Left colon (tissue), 2 donors: ENCODE measurements around the gene MORF4L1. TPM values are rescaled to one million over a fixed set of nuclear protein-coding genes. Genes with fewer than 3 reads are reported as not detected.
"Not testable (repeated sequence)": the region's sequence is repeated elsewhere in the genome, so short reads cannot be mapped to it uniquely, and the experiment has no call there.

ENCODE experiments used
- ATAC-seq: fragments of 200-7000 bp; cut with Tn5 transposase; one replicate; pipeline ENCODE4 v1.9.1; 2020; ENCODE audit warnings: mild to moderate bottlenecking, moderate library complexity
- DNase-seq, 2 donors: peaks; one replicate each; pipeline ENCODE4 v3.0.0-alpha.2; 2020
- intact Hi-C, 2 donors: fragments of 100-400 bp; cut with DNase I in 1 of 2; cut with micrococcal nuclease in 1 of 2; formaldehyde crosslinking; loops; one replicate each; pipeline versions ENCODE4 v1.11.2 to v1.14.0; 2022; cut with DNase I, micrococcal nuclease
- total RNA-seq, 2 donors: library from RNA; stranded (reverse); fragmentation: NEBNext Ultra II Directional; extraction: Animal tissue kit (Norgen Biotek cat#: 25700); gene quantifications; one replicate each; pipeline ENCODE4 v1.2.1, GENCODE V29; 2021
- donor health status: DM: no; HTN: no; CAD: no.
- donor health status: DM: yes; HTN: yes; CAD: no.

Gene MORF4L1
- total RNA-seq, 2 donors from 2014 or later, result 167 to 190 TPM

GRCh38 chr15:78916088-78916487 is 43.4 kb downstream of the MORF4L1 start:
- no peak for ATAC-seq
- no peak for DNase-seq
- intact Hi-C loops, result no loop called here

GRCh38 chr15:78917888-78918287 is 45.2 kb downstream of the MORF4L1 start:
- intact Hi-C loops, result no loop called here
- ATAC-seq (no peak), DNase-seq (no peak)

- intact Hi-C loops, result no loop called here
- no peak for DNase-seq
- no peak for ATAC-seq
Measured at GRCh38 chr15:78921517-78921916, 48.8 kb downstream of the MORF4L1 start.

GRCh38 chr15:78921940-78922339 is 49.2 kb downstream of the MORF4L1 start:
- DNase-seq (no peak), ATAC-seq (peak; percentile 11)
- intact Hi-C loops, result no loop called here

DNA sequence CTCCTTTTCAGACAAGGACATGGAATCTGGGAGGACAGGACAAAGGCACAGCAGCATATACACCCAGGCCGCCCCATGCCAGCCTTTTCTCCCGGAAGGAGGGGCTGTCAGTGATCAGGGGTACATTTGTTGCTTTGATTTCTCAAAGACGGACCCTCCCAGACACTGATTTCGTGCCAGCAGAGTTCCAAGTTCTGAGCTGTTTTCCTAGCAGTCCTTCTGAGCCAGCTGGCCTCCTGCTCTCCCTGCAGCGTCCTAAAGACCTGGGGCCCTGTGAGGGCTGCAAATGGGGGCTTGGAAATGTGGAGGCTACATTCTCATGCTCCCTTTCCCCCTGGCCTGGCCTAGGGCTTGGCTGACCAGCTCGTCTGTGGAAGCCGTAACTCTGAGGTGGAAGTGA is 49.8 kb downstream of the MORF4L1 start:
- intact Hi-C loops, result no loop called here
- no peak for ATAC-seq
- no peak for DNase-seq

DNA sequence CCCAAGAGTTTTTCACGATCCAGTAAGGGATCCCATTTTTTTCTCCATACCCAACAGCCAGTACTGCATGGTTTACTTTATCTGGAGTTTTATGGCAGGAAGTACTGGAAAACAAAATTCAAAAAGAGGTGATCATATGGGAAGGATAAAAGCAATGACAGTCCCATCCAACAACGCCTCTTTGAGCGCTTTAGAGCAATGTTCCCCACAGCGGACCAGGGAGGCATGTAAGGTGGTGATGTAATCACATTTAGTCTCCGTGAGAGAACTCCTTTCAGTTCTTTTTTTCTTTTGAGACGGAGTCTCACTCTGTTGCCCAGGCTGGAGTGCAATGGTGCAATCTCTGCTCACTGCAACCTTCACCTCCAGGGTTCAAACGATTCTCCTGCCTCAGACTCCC is 50.3 kb downstream of the MORF4L1 start:
- ATAC-seq, result no peak
- no peak for DNase-seq
- intact Hi-C loops, result no loop called here

GRCh38 chr15:78923480-78924360 is 51.0 kb downstream of the MORF4L1 start:
- DNase-seq, result no peak
- ATAC-seq, result no peak

DNA sequence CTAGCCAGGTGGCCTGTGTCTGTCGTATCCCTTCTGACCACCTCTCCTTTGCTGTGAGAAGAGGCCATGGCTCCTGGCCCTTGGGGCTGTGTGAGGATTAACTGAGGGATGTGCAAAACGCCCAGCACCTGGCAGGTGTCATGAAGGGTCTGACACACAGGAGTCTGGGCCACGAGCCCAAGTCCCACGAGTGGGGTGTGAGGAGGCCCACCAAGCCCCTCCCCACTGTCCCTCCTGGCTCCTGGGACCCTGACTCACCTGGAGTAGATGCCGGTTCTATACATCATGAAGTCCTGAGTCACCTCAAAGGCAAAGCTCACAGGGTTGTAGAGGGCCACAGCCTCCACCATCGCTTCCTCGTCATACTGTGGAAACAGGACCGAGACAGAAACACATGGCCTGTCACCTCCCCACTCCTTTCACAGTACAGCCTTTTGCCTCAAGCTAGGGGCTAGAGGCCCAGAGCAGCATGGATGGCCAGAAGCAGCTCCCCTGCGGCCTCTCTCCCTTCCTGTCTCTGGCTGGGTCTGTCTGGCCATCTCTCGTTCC is 52.5 kb downstream of the MORF4L1 start:
- DNase-seq, result no peak
- no peak for ATAC-seq
- intact Hi-C loops, result no loop called here

More at GRCh38 chr15:78923480-78924360, 51.0 kb downstream of the MORF4L1 start:
- intact Hi-C loops, result no loop called here

- ATAC-seq (peak; percentile 17), DNase-seq (no peak)
- intact Hi-C loops, result no loop called here
Measured at GRCh38 chr15:78925956-78926743, 53.5 kb downstream of the MORF4L1 start.

DNA sequence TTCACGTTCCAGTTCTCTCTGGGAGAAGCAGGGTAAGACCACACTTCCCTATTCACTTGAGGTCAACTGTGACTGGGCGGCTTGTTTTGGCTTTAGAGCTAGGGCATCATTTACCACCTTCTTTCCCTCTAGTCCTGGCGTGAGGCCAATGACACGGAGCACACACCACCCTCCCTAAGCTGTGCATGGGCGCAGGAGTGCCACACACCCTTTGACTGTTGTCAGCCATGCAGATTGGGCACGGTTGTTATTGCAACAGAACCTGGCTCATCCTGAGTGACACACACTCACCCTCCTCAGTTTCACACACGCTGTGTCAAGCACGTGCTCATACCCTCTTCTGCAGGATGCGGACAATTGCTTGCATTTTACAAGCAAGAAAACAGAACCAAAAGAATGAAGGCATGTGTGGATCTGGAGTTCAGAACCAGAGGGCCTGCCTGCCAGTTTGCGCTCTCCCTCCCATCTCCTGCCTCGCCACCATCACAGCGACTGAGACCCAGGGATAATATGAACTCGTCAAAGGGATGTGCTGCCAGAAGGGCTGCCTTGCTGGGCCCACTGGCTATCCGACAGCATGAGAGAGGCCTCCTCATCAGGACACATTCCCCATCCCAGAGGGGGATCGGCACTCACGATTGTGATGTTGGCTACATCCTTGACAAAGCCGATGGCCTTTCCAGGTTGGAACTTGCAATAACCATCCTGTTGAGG is 54.5 kb downstream of the MORF4L1 start:
- DNase-seq, result no peak
- no peak for ATAC-seq
- intact Hi-C loops, result no loop called here

DNA sequence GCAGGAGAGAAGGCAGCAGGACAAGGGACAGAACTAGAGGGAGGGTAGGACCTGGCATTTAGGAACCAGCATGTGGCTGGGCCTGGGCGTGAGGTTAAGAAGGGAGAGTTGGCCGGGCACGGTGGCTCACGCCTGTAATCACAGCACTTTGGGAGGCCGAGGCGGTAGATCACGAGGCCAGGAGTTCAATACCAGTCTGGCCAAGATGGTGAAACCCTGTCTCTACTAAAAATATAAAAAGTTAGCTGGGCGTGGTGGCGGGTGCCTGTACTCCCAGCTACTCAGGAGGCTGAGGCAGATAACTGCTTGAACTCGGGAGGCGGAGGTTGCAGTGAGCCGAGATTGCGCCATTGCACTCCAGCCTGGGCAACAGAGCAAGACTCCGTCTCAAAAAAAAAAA is 55.5 kb downstream of the MORF4L1 start:
- DNase-seq, intact Hi-C loops, ATAC-seq: not testable (repeated sequence)

- DNase-seq (no peak), ATAC-seq (no peak)
- intact Hi-C loops, result no loop called here
Measured at GRCh38 chr15:78928616-78929093, 56.0 kb downstream of the MORF4L1 start.

DNA sequence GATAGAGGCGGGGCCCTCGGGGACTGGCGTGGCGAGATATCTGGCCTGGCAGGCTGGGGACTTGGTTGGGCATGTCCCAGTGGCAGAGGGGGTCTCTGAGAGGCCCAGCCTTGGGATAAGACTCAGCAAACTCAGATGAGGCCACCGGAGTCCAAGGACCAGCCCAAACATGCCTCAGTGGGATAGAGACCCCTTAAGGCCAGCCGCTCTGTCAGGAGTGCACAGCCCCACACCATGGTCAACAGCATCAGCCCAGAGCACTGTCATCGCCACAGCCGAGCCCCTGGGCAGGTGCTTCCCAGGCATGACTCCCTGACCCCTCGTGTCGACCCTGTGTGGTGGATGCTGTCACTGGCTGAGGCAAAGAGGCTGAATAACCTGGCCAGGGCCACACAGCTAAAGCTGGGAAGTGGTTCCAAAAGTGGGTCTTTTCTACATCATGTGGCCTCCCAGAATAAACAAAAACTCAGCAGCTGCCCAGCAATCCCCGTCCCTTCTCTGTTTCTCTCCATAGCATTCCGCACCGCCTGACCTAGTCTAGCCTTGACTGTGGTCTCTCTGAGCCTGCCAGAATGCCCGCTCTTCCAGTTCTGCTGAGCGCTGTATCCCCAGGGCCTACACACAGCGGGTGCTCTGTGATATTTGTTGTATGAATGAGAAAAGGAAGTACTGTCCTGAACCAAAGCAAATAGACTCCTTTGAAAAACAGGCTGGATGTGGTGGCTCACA is 57.0 kb downstream of the MORF4L1 start:
- ATAC-seq, result no peak
- DNase-seq, result no peak
- intact Hi-C loops, result no loop called here

DNA sequence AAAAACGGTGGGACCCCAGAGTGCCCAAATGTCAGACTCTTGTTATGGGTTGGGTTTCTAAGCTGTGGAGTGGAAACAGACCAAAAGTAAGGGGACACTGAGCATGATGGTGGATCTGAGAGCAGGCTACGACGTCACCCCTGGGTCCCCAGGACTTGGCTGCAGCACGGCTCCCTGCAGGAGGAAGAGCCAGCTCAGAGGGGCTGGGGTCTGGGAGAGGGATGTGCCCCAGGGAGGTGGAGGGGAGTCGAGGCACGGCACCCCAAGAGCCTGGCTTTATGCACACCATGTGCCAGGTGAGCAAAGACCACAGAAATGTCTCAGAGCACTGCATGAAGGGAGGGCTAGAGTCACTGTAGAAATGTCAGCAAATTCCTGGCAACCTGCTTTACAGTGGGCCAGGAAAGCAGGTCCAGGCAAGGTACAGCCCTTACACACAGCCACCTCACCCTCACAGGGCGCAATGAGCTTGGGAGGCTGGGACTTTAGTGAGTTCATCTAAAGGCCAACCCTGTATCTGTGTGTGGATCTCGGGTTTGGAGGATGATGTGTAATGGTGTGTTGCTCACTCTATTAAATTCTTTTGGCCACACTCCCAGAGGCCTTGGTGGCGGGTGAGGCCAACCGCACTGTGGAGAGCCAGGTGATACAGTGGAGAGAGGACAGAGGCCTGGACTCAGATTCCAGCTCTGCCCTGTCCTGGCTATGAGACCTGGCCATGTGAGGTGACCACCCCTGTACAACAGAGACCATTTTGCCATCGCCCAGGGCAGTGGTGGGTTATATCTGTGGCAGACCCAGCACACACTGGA is 58.1 kb downstream of the MORF4L1 start:
- intact Hi-C loops, result no loop called here
- no peak for DNase-seq
- ATAC-seq, result peak; percentile 40

DNA sequence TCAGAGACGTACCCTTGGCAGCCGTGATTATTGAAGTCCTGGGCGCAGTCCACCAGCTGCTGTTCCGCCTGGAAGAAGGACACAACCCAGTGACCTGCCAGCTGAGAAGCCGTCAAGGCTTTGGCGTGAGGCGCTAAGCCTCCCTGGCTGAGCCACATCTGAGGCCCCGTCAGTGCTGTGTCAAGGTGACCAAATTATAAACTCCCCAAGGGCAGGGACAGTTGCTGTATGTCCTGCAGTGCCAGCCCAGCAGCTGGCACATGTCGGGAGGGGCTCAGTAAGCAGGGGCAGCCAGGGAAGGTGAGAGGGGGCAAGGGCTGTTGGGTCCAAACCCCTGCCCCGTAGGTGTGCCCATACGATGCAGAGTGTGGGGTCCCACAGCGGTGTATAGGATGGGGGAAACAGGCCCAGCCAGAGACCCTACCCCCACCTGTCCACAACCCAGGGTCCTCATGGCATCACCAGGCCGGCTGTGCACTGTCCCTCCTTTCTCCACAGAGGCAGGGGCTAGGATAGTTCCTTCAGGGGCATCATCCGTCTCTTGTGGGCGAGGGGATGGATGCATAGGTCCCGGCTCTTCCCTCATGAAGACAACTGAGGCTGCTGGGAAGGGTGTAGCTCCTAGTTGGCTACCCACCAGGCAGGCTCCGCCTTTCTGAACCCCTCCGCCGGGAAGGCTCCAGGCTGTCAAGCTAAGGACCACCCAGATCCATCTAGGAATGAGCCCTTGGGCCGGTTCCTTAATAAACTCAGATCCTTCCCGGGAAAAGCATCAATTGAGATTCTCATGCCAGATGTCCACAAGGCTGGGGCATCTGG is 59.0 kb downstream of the MORF4L1 start:
- ATAC-seq, result no peak
- no peak for DNase-seq
- intact Hi-C loops, result no loop called here

- DNase-seq (no peak), ATAC-seq (no peak)
- intact Hi-C loops, result no loop called here
Measured at GRCh38 chr15:78932258-78932808, 59.6 kb downstream of the MORF4L1 start.
